Keratinocyte (primary cell): ENCODE data around the gene CENPL.

ENCODE experiments used
- CTCF ChIP-seq, 3 experiments: IDR thresholded peaks in 1 of 3; conservative IDR thresholded peaks in 1 of 3; optimal IDR thresholded peaks in 1 of 3; 2 replicates in 2 of 3; 3 replicates in 1 of 3; pipeline versions ENCODE3 to v1.5.1; 2011; ENCODE audit warnings: low read length in 3 of 3, mild to moderate bottlenecking in 3 of 3, moderate library complexity in 2 of 3, control low read depth in 1 of 3, inconsistent platforms in 1 of 3; ENCODE audit not compliant: insufficient read depth in 2 of 3; ENCODE audit errors: extremely low read depth in 1 of 3
- EZH2 ChIP-seq: IDR thresholded peaks from one replicate; pipeline ENCODE4 v1.6.1; 2012; ENCODE audit warnings: inconsistent platforms, mild to moderate bottlenecking, low read length, moderate library complexity

- TF ChIP-seq CTCF (optimal IDR thresholded peaks at IDR 0.05 in 1 of 3, IDR thresholded peaks at IDR 0.05 in 1 of 3, conservative IDR thresholded peaks at IDR 0.05 in 1 of 3; ENCODE audit: extremely low read depth in 1 of 3, insufficient read depth in 2 of 3, low read length in 3 of 3): no peak
- TF ChIP-seq EZH2: no peak
Observed at GRCh38 chr1:173863224-173864161, 38.8 kb upstream of the CENPL start.
